Neural cell (in vitro differentiated cells): ENCODE results near the gene SERPINE2. TPM values are rescaled to one million over a fixed set of nuclear protein-coding genes. Genes with fewer than 3 reads are reported as not detected.

ENCODE experiments used
- H2AFZ ChIP-seq: fragments of 200-600, 300-800 bp; sonication (generic), shearing (Covaris generic); 2 replicates; pipeline ENCODE4 v1.6.0; 2014; ENCODE audit warnings: low read depth, mild to moderate bottlenecking, antibody characterized with exemption, low read length, moderate library complexity
- H3F3A ChIP-seq: fragments of 200-600 bp; shearing (Covaris generic); 2 replicates; pipeline ENCODE4 v1.6.1; 2016; ENCODE audit warnings: mild to moderate bottlenecking, moderate library complexity, mixed read lengths, antibody characterized with exemption, low read length; ENCODE audit not compliant: insufficient read depth, poor library complexity, severe bottlenecking
- H3K27ac ChIP-seq: fragments of 200-600, 300-800 bp; sonication (generic), shearing (Covaris generic); 2 replicates; pipeline ENCODE4 v1.5.1; 2014; ENCODE audit warnings: mild to moderate bottlenecking, low read length, moderate library complexity
- H3K27me3 ChIP-seq: fragments of 300-800, 200-600 bp; sonication (generic), shearing (Covaris generic); 2 replicates; pipeline ENCODE4 v1.6.0; 2014; ENCODE audit warnings: mild to moderate bottlenecking, low read depth, low read length, moderate library complexity; ENCODE audit not compliant: insufficient read depth
- H3K36me3 ChIP-seq: fragments of 300-800, 200-600 bp; sonication (generic), shearing (Covaris generic); 2 replicates; pipeline ENCODE4 v1.5.1; 2014; ENCODE audit warnings: mild to moderate bottlenecking, antibody characterized with exemption, low read length, moderate library complexity; ENCODE audit not compliant: insufficient read depth
- H3K4me2 ChIP-seq: fragments of 300-800, 200-600 bp; sonication (generic), shearing (Covaris generic); 2 replicates; pipeline ENCODE4 v1.6.0; 2014; ENCODE audit warnings: mild to moderate bottlenecking, low read length
- H3K4me3 ChIP-seq: fragments of 300-800, 200-600 bp; sonication (generic), shearing (Covaris generic); 2 replicates; pipeline ENCODE4 v1.5.1; 2014; ENCODE audit warnings: mild to moderate bottlenecking, low read length, moderate library complexity
- H3K79me2 ChIP-seq: fragments of 200-600 bp; shearing (Covaris generic); replicated peaks from 2 replicates; pipeline ENCODE4 v1.6.0; 2014; ENCODE audit warnings: mild to moderate bottlenecking, low read length, moderate library complexity; ENCODE audit not compliant: insufficient read depth
- H3K9ac ChIP-seq: fragments of 300-800, 200-600 bp; sonication (generic), shearing (Covaris generic); 2 replicates; pipeline ENCODE4 v1.6.1; 2016; ENCODE audit warnings: mild to moderate bottlenecking, low read length, mixed read lengths
- H3K9me2 ChIP-seq: fragments of 200-600 bp; shearing (Covaris generic); 2 replicates; pipeline ENCODE4 v1.6.1; 2016; ENCODE audit warnings: mild to moderate bottlenecking, low read length, mixed read lengths; ENCODE audit not compliant: insufficient read depth
- H3K9me3 ChIP-seq: fragments of 200-600, 300-800 bp; sonication (generic), shearing (Covaris generic); 2 replicates; pipeline ENCODE4 v1.6.1; 2016; ENCODE audit warnings: mild to moderate bottlenecking, mixed run types, low read length, moderate library complexity, mixed read lengths
- H4K20me1 ChIP-seq: fragments of 200-600 bp; shearing (Covaris generic); 2 replicates; pipeline ENCODE4 v1.6.1; 2016; ENCODE audit warnings: mild to moderate bottlenecking, mixed run types; ENCODE audit not compliant: insufficient read depth
- EP300 ChIP-seq: fragments of 450-650 bp; conservative IDR thresholded peaks from 2 replicates; pipeline ENCODE4 v1.6.1; 2014; ENCODE audit warnings: antibody characterized with exemption, mild to moderate bottlenecking, moderate library complexity; ENCODE audit not compliant: poor library complexity, severe bottlenecking
- EZH2 ChIP-seq: fragments of 200-600, 300-800 bp; shearing (Covaris generic), sonication (generic); IDR thresholded peaks from 2 replicates; pipeline ENCODE4 v1.6.1; 2014; ENCODE audit warnings: antibody characterized with exemption, low read length, borderline replicate concordance, mild to moderate bottlenecking; ENCODE audit not compliant: insufficient read depth, poor library complexity, severe bottlenecking
- MXI1 ChIP-seq: fragments of 450-650 bp; conservative IDR thresholded peaks from 2 replicates; pipeline ENCODE4 v1.6.1; 2014; ENCODE audit warnings: antibody characterized with exemption, mild to moderate bottlenecking; ENCODE audit not compliant: poor library complexity, severe bottlenecking
- POLR2AphosphoS5 ChIP-seq: IDR thresholded peaks from 2 replicates; pipeline ENCODE4 v1.6.1; 2012
- RAD21 ChIP-seq: fragments of 450-650 bp; conservative IDR thresholded peaks from 2 replicates; pipeline ENCODE4 v1.6.1; 2014; ENCODE audit warnings: antibody characterized with exemption, mild to moderate bottlenecking, moderate library complexity
- SMC3 ChIP-seq: fragments of 450-650 bp; conservative IDR thresholded peaks from 2 replicates; pipeline ENCODE4 v1.6.1; 2014; ENCODE audit warnings: antibody characterized with exemption, mild to moderate bottlenecking, moderate library complexity; ENCODE audit not compliant: poor library complexity
- TAF1 ChIP-seq: IDR thresholded peaks from 2 replicates; pipeline ENCODE4 v1.6.1; 2012; ENCODE audit warnings: low read depth
- polyA plus RNA-seq: library from polyadenylated mRNA; depleted of rRNA; stranded (reverse); fragments of >200 nt; gene quantifications from 2 replicates; pipeline ENCODE4 v1.2.3, GENCODE V29; 2014
- TF ChIP-seq, protein P1 (sequence below): IDR thresholded peaks from 2 replicates; pipeline ENCODE4 v1.6.1; 2012; ENCODE audit warnings: borderline replicate concordance
- TF ChIP-seq, protein P2 (sequence below): fragments of 450-650 bp; IDR thresholded peaks from 2 replicates; pipeline ENCODE4 v1.5.1; 2014; ENCODE audit warnings: antibody characterized with exemption, mild to moderate bottlenecking, moderate library complexity; ENCODE audit not compliant: poor library complexity, severe bottlenecking

SERPINE2 gene
- polyA plus RNA-seq, 1 donor from 2014 or later, result 38.5 TPM

DNA sequence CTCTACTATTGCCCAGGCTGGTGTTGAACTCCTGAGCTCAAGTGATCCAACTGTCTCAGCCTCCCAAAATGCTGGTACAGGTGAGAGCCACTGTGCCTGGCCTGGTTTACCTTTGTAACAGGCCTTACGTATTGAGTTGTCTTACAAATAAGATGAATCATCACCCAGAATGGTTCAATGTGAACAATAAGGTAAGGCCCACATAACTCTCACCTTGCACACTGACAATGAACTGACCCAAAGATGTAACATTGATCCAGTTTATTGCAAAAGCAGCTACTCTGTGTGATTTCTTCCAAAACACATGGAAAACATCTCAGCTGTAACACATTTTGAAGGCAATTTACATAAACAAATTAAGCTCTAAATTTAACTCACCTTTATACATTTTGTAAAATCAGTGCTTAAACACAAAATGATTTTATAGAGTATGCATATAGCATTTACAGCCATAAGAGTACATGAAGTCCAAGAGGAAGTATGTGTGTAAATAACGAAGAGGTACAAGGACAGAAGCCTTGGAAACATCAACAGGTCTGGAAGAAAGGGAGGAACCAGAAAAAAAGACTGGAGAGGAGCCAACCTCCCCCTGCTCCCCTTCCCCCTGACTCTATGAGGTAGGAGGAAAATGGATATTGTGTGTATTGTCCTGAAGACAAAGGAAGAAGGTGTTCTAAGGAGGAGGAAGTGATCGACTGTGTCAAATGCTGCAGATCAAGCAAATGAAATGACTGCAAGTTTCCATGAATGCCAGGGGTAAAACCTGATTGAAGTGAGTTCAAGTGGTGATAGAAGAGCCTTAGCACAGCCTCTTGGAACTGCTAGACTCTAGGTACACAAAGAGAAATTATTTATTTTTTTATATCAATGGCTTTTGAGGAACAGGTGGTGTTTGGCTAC, 88.4 kb downstream of the SERPINE2 start:
- Histone ChIP-seq H3K4me3 (no peak overlapping the region), H3K36me3 (no peaks in the 10 kb centered on the region), H2AFZ (no peak overlapping the region), H3K9me2 (no peaks in the 10 kb centered on the region), H3K9ac (no peak overlapping the region), H3F3A (no peaks in the 10 kb centered on the region), H3K4me2 (no peak overlapping the region), H3K9me3 (no peaks in the 10 kb centered on the region), H3K27me3 (no peaks in the 10 kb centered on the region), H3K79me2 (peaks cover 2% of the 10 kb centered on the region), H4K20me1 (no peaks in the 10 kb centered on the region), H3K27ac (no peak overlapping the region)
- TF ChIP-seq EZH2 (no peak), RAD21 (no peak), MXI1 (no peak), POLR2AphosphoS5 (no peak), EP300 (no peak), SMC3 (no peak), TAF1 (no peak)
- TF ChIP-seq, protein P1, sequence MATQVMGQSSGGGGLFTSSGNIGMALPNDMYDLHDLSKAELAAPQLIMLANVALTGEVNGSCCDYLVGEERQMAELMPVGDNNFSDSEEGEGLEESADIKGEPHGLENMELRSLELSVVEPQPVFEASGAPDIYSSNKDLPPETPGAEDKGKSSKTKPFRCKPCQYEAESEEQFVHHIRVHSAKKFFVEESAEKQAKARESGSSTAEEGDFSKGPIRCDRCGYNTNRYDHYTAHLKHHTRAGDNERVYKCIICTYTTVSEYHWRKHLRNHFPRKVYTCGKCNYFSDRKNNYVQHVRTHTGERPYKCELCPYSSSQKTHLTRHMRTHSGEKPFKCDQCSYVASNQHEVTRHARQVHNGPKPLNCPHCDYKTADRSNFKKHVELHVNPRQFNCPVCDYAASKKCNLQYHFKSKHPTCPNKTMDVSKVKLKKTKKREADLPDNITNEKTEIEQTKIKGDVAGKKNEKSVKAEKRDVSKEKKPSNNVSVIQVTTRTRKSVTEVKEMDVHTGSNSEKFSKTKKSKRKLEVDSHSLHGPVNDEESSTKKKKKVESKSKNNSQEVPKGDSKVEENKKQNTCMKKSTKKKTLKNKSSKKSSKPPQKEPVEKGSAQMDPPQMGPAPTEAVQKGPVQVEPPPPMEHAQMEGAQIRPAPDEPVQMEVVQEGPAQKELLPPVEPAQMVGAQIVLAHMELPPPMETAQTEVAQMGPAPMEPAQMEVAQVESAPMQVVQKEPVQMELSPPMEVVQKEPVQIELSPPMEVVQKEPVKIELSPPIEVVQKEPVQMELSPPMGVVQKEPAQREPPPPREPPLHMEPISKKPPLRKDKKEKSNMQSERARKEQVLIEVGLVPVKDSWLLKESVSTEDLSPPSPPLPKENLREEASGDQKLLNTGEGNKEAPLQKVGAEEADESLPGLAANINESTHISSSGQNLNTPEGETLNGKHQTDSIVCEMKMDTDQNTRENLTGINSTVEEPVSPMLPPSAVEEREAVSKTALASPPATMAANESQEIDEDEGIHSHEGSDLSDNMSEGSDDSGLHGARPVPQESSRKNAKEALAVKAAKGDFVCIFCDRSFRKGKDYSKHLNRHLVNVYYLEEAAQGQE, result no peak
- TF ChIP-seq, protein P2, sequence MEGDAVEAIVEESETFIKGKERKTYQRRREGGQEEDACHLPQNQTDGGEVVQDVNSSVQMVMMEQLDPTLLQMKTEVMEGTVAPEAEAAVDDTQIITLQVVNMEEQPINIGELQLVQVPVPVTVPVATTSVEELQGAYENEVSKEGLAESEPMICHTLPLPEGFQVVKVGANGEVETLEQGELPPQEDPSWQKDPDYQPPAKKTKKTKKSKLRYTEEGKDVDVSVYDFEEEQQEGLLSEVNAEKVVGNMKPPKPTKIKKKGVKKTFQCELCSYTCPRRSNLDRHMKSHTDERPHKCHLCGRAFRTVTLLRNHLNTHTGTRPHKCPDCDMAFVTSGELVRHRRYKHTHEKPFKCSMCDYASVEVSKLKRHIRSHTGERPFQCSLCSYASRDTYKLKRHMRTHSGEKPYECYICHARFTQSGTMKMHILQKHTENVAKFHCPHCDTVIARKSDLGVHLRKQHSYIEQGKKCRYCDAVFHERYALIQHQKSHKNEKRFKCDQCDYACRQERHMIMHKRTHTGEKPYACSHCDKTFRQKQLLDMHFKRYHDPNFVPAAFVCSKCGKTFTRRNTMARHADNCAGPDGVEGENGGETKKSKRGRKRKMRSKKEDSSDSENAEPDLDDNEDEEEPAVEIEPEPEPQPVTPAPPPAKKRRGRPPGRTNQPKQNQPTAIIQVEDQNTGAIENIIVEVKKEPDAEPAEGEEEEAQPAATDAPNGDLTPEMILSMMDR, result no peak

DNA sequence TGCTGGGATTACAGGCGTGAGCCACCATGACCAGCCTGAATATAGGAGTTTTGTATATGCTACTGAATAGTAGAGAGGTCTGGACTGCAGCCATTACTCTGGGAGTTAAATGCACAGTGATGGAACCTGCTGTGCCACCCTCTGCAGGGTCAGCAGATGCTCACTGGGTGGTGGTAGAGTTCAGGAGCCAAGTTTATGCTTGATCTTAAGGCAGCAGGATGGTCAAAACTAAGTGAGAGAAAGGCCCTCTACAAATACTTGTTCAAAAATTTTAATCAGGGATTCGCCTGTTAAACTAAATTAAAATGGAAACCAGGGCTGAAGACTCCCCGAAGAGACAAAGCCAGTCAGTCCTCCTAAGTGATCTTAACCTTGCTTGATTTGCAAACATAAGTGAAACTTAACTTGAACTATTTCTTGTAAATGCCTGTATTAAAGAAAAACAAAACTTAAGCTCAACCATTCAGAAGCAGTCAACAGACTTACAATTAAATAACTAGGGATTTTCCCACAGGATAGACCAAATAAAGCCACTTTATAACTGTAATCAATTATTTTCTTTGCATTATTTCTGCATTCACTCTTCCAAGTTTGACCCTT, 89.7 kb downstream of the SERPINE2 start:
- H3K9me3 ChIP-seq, result no peaks in the 10 kb centered on the region
- H3K36me3 ChIP-seq, result no peaks in the 10 kb centered on the region
- no peaks in the 10 kb centered on the region for H3K9me2 ChIP-seq
- no peaks in the 10 kb centered on the region for H3F3A ChIP-seq
- H3K4me3 ChIP-seq, result no peak overlapping the region
- no peaks in the 10 kb centered on the region for H4K20me1 ChIP-seq
- no peak overlapping the region for H3K27ac ChIP-seq
- H3K9ac ChIP-seq, result no peak overlapping the region
- peaks cover 7% of the 10 kb centered on the region for H3K79me2 ChIP-seq
- no peak overlapping the region for H3K4me2 ChIP-seq
- no peaks in the 10 kb centered on the region for H3K27me3 ChIP-seq
- no peak for TF ChIP-seq POLR2AphosphoS5
- TF ChIP-seq MXI1, result no peak
- TF ChIP-seq, protein P2, result no peak
- TF ChIP-seq SMC3, result no peak
- no peak for TF ChIP-seq RAD21
- TF ChIP-seq TAF1, result no peak
- no peak for TF ChIP-seq EZH2
- TF ChIP-seq, protein P1, result no peak
- no peak for TF ChIP-seq EP300
- H2AFZ ChIP-seq, result no peak overlapping the region
